GM21717 (cell line): ENCODE measurements around the gene SLC26A9.

Experiments used
- ATAC-seq: cut with Tn5 transposase; IDR thresholded peaks from one replicate; pipeline ENCODE4 v1.9.1; 2021; ENCODE audit warnings: mild to moderate bottlenecking, moderate library complexity; ENCODE audit not compliant: unreplicated experiment

SLC26A9 gene

GRCh38 chr1:205943245-205943644 is at the start of gene SLC26A9:
Gene SLC26A9 (minus strand): TSS chr1:205943456. CDS start chr1:205935820, 7,636 bp downstream.
- ATAC-seq = no peak

- ATAC-seq = no peak
These were observed 49.1 kb upstream of the SLC26A9 start for GRCh38 chr1:205992218-205992882.

GRCh38 chr1:205991237-205991636 is 48.0 kb upstream of the SLC26A9 start:
- no peak for ATAC-seq

- ATAC-seq = no peak
These were observed 47.0 kb upstream of the SLC26A9 start for GRCh38 chr1:205990226-205990625.

GRCh38 chr1:205989786-205990185 is 46.5 kb upstream of the SLC26A9 start:
- ATAC-seq = no peak

- ATAC-seq = no peak
These were observed 45.3 kb upstream of the SLC26A9 start for GRCh38 chr1:205988585-205988995.

- ATAC-seq = no peak
These were observed 43.6 kb upstream of the SLC26A9 start for GRCh38 chr1:205986861-205987260.

- ATAC-seq = no peak
These were observed 43.0 kb upstream of the SLC26A9 start for GRCh38 chr1:205986292-205986691.

- no peak for ATAC-seq
These were observed 42.2 kb upstream of the SLC26A9 start for GRCh38 chr1:205985330-205986005.

GRCh38 chr1:205983925-205984725 is 40.9 kb upstream of the SLC26A9 start:
- ATAC-seq = no peak

- ATAC-seq = no peak
These were observed 38.0 kb upstream of the SLC26A9 start for GRCh38 chr1:205981257-205981656.

GRCh38 chr1:205980237-205980870 is 37.1 kb upstream of the SLC26A9 start:
- ATAC-seq = no peak

- ATAC-seq = no peak
These were observed 36.0 kb upstream of the SLC26A9 start for GRCh38 chr1:205979301-205979700.

GRCh38 chr1:205978676-205979075 is 35.4 kb upstream of the SLC26A9 start:
- ATAC-seq = no peak

- no peak for ATAC-seq
These were observed 34.3 kb upstream of the SLC26A9 start for GRCh38 chr1:205977402-205978014.

GRCh38 chr1:205976708-205977401 is 33.6 kb upstream of the SLC26A9 start:
- ATAC-seq = no peak

GRCh38 chr1:205976036-205976435 is 32.8 kb upstream of the SLC26A9 start:
- ATAC-seq = no peak

- no peak for ATAC-seq
These were observed 32.2 kb upstream of the SLC26A9 start for GRCh38 chr1:205975387-205975998.

- ATAC-seq = no peak
These were observed 31.5 kb upstream of the SLC26A9 start for GRCh38 chr1:205974712-205975111.
